ENCODE measurements around the gene TSHZ1.

TSHZ1 gene

GRCh38 chr18:75269696-75270095 is 59.1 kb downstream of the TSHZ1 start:
- TF ChIP-seq ZFX (IDR thresholded peaks at IDR 0.05) (no peak), CTCF (conservative IDR thresholded peaks at IDR 0.05) (no peak)
- H3K27ac ChIP-seq, result no peak overlapping the region

GRCh38 chr18:75271952-75272351 is 61.4 kb downstream of the TSHZ1 start:
- no peak overlapping the region for H3K27ac ChIP-seq
- TF ChIP-seq ZFX (IDR thresholded peaks at IDR 0.05) (no peak), CTCF (conservative IDR thresholded peaks at IDR 0.05) (no peak)

GRCh38 chr18:75273817-75274216 is 63.2 kb downstream of the TSHZ1 start:
- no peak overlapping the region for H3K27ac ChIP-seq
- TF ChIP-seq ZFX (IDR thresholded peaks at IDR 0.05) (no peak), CTCF (conservative IDR thresholded peaks at IDR 0.05) (no peak)

- TF ChIP-seq ZFX (IDR thresholded peaks at IDR 0.05) (no peak), CTCF (conservative IDR thresholded peaks at IDR 0.05) (no peak)
Observed at GRCh38 chr18:75275226-75275625, 64.6 kb downstream of the TSHZ1 start.

GRCh38 chr18:75276818-75277609 is 66.4 kb downstream of the TSHZ1 start:
- TF ChIP-seq CTCF (conservative IDR thresholded peaks at IDR 0.05) (no peak), ZFX (IDR thresholded peaks at IDR 0.05) (no peak)
- no peak overlapping the region for H3K27ac ChIP-seq

More at GRCh38 chr18:75275226-75275625, 64.6 kb downstream of the TSHZ1 start:
- H3K27ac ChIP-seq, result no peak overlapping the region

- H3K27ac ChIP-seq, result no peak overlapping the region
- TF ChIP-seq ZFX (IDR thresholded peaks at IDR 0.05) (no peak), CTCF (conservative IDR thresholded peaks at IDR 0.05) (no peak)
Observed at GRCh38 chr18:75277610-75277928, 67.0 kb downstream of the TSHZ1 start.

- H3K27ac ChIP-seq, result no peak overlapping the region
- TF ChIP-seq CTCF (conservative IDR thresholded peaks at IDR 0.05) (no peak), ZFX (IDR thresholded peaks at IDR 0.05) (no peak)
Observed at GRCh38 chr18:75279381-75279780, 68.8 kb downstream of the TSHZ1 start.
